ENCODE data around the gene C6orf15.

DNA sequence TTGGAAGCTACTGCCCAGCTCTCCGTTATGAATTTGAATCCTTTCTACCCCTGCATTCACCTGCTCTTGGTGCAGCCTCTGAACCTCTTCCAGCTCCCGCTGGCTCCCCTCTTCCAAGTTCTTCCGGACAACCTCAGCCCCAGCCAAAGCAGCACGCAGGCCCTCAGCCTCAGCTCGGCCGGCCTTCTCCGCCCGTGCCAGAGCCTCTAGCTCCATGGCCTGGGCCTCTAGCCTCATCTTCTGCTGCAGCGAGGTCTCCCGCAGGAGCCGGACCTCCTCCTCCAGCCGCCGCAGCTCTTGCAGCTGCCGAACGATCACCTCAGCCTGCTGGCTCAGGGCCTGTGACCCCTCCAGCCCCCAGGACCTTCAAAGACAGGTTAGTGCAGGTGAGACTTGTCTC lies 42.1 kb upstream of the C6orf15 start:
- no peak for TF ChIP-seq POLR2A (IDR thresholded peaks at IDR 0.05; ENCODE audit: low read length)
- TF ChIP-seq GATA1 (IDR thresholded peaks at IDR 0.05; ENCODE audit: low read depth, low read length), result no peak
